GM18868 (cell line): Measurements from ENCODE around the gene PFDN1.
"Not testable (repeated sequence)": the region's sequence is repeated elsewhere in the genome, so short reads cannot be mapped to it uniquely, and the experiment has no call there.

Experiments used
- ATAC-seq: cut with Tn5 transposase; IDR thresholded peaks from one replicate; pipeline ENCODE4 v1.9.1; 2021; ENCODE audit warnings: mild to moderate bottlenecking, moderate library complexity; ENCODE audit not compliant: unreplicated experiment

PFDN1 gene, protein sequence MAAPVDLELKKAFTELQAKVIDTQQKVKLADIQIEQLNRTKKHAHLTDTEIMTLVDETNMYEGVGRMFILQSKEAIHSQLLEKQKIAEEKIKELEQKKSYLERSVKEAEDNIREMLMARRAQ

DNA sequence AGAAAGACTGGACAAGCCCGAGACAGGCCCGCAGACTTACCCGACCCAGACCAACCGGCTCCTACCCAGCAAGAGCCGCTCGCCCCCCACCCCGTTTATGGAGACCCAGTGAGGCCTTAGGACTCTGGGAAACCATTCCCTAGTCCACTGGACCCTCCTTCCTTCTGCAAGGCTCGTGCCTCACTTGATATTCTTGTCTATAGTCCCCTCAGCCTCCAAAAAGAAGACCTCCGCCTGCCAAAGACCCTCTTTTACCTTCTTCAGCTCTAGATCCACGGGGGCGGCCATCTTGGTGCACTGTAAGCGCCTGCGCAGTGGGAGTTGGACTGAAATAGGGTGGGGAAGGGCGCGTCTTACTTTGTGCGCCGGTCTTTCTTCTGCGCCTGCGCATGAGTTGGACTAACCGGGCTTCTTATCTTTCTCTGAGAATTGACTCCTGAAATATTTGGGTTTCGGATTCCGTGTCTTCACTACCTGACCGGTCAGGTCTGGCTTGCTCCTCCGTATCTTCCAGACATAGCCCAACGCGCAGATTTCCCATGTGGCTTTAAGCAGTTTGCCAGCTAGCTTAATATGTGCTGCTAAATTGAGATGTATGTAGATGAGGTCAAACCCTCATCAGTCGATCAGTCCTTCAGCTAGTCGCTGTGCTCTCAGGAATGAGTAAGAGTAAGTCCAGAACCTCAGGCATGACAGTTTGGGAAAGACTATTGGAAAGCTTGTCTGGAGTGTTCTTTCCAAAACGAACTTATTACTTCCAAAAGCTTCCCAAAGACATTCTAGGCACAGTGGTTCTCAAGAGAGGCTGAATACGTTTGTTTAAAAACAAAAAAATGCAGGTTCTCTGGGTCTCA lies at the start of gene PFDN1:
Gene PFDN1 (minus strand): TSS at position 316 of the 854 bp plus-strand sequence. CDS start 28 bp downstream, at position 288.
- peak; percentile 98 for ATAC-seq

DNA sequence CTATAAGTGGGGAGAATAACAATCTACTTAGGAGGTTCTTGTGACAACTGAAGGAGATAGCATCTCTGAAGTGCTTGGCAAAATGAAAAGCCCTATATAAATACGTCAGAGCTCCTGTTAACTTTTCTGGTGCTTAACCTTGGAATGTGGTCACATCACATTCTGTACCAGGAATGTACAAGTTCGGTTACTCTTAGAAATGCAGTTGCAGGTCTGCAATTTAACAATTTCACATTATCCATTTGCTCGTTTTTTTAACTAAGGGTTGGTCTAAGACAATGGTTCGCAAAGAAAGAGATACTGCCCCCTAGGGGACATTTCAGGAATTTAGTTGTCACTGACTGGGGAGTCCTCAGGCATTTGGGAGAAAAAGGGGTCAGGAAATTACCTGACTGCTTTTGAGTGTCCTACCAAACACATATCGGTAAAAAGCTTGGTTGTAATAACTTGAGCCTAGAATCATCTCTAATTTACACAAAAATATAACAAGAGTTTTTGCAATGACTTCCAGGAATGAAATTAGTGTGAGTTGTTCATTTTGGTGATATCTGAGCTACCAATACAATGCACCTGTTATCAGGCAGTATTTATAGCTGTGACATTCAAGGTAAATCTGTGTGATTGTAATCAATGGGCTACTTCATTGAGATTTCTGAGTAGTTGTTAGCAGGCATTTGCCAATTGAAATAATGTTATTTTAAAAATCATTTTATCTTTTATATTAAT lies 48.9 kb upstream of the PFDN1 start:
- ATAC-seq = peak; percentile 76

DNA sequence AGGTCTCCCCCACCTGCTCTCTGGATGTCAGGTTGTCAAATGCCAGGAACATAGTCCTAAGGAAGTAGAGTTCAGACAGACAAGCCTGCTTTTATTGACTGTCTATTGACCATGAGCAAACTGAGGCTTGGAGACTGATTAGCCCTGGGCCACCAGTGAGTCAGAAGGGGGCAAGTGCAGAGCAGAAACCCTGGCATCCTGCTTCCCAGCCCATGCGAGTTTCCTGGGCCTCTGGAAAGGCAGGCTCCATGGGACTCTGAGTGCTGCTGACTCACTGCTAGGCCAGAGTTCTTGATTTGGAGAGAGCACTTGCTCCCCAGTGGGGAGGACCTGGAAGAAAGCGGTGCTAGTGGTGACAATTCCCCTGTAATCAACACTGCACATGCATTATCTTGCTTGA lies 46.3 kb upstream of the PFDN1 start:
- ATAC-seq = no peak

DNA sequence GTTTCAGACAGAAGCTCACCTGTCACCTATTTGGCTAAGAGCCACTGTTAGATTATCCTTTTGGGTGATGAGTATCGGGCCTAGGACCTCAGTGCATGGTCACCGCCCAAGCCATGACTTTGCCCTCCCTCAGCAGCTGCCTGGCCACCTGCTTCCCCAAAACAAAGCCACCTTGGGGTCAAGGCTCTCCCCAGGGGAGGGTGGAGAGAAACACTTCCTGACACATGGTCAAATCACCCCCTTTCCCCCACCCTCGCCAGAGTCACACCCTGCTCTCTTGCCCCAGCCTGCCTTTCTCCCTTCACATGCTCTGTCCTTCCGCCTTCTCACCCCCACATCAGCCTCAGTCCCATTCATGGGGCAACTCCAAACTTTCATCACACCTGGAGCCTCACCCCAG lies 45.2 kb upstream of the PFDN1 start:
- no peak for ATAC-seq

DNA sequence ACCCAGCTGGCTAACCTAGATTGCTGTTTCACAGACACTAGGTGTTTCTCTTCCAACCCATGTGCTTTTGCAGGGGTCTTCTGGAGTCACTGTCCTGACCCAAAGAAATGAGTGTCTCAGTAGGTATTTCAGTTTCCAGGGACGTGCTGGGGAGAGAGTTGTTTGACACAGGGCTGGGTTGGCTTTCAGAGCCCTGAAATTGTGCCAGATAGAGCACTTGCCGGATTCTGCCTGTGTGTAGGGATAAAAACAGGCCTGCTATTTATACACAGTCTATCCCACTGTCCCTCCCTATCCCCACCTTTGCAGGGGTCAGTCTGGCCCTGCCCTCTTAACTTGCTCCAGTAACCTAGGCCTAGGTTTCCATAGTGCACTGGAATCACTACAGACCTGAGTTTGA lies 44.5 kb upstream of the PFDN1 start:
- ATAC-seq = no peak

DNA sequence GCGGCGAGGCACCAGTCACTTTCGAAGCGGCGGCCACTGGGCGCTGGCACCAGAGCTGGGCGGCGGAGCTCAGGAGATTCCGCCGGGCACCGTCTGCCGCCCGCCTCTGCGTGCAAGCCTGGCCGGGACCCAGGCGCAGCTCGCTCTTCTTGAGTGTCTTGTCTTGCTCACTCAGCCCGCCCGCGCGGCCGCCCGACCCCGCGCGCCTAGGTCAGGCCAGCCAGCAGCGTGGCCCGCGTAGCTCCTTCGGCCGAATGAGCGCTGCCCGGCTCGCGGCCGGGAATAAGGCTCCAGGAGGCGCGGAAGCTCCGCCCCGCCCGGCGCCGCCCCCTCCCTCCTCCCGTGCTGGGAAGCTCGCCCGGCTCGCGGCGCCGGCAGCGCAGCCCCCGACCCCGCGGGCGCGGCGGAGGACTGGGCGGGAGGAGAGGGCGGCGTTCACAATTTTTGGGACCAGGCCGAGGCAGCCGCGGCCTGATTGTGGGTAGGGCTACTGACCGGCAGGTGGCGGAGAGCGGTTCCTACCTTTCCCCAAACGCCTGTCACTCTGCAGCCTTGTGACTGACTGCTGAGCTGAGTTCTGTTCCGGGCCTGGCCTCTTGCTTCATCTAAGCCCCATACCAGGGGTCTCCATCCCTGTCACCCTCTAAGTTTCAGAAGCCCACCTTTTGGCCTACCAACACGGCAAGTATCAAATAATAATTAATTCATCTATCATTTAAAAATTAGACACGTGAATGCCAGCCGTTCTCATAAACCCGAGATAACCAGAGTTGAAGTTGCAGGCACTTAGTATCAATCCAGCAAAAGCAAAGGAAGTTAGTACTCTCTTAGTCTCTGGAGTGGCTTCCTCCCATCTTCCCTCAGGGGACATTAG lies 43.7 kb upstream of the PFDN1 start, which contains the start of gene HBEGF:
Gene HBEGF (minus strand): TSS at position 256 of the 874 bp plus-strand sequence. CDS start 275 bp downstream, outside the sequence.
- peak; percentile 80 for ATAC-seq

DNA sequence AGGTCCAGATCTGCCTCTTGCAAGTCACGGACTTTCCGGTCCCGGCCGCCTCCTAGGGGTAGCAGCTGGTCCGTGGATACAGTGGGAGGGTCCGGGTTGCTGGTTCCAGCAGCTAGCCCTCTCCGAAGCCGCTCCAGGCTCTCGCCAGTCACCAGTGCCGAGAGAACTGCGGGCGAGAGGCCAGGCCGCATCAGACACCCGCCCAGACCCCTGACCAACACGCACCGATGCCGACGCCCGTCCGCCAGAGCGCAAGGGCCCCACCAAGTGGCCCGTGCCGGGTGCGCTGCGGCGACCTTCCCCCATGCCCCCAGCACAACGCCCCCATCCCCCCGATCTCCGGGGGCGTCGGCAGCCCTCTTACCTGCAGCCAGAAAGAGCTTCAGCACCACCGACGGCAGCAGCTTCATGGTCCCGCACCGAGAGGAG lies 43.0 kb upstream of the PFDN1 start:
- ATAC-seq = peak; percentile 18

DNA sequence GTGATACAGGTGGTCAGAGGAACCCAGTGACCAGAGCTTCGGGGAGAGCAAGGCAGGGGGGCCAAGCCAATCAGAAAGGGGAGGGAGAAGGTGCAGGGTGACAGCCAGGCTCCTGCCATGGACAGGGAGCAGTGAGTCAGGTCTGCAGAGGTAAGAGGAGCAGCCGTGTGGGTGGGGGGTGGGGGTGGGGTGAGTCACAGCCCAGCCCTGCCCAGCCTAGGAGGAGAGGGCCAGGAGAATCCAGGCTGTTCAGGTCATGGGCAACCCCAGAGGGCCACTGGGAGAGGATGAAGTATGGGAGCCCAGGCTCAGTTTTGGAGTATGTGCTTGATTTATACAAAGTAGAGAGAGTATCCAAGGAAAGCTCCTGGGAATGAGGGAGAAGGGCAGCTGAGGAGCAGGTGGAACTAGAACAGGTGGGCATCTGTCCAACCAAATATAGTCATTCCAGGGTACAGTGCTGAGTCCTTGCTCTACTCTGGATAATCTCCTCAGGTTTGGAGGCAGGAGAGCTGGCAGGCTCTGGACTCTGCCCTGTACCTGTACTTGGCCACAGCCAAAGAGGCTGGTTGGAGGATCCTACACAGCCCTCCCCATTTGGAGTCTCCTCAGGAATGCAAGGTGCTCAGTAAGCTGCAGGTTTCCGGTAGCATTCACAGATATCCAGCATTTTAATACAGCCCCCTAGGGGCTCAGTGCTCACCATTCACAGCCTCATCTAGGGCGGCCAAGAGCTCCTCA lies 42.0 kb upstream of the PFDN1 start:
- ATAC-seq = no peak

DNA sequence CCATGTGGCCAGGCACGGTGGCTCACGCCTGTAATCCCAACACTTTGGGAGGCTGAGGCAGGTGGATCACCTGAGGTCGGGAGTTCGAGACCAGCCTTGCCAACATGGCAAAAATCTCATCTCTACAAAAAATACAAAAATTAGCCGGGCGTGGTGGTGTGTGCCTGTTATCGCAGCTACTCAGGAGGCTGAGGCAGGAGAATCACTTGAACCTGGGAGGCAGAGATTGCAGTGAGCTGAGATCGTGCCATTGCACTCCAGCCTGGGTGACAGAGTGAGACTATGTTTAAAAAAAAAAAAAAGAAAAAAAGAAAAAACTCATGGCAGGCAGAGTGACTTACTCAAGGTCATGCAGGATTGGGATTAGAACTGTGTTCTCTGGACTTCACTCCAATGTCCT lies 40.9 kb upstream of the PFDN1 start:
- not testable (repeated sequence) for ATAC-seq

DNA sequence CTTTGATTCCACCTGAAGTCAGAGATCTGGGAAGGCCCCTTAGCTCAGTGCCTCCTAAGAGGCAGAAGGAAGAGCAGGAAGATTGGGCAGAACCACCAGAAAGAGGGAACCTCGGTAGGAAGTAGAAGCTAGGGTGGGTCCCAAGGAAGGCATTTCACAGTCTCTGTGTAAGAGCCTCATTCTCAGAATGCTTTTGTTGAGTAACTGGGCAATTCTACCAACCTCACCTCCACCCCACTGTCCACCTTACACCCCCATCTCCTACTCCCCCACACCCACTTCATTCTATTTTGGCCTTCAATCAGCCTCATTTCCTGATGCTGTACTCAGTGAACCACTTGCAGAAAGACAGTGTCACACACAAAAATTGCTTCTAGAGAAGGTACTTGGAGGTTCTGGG lies 40.0 kb upstream of the PFDN1 start:
- ATAC-seq = no peak

DNA sequence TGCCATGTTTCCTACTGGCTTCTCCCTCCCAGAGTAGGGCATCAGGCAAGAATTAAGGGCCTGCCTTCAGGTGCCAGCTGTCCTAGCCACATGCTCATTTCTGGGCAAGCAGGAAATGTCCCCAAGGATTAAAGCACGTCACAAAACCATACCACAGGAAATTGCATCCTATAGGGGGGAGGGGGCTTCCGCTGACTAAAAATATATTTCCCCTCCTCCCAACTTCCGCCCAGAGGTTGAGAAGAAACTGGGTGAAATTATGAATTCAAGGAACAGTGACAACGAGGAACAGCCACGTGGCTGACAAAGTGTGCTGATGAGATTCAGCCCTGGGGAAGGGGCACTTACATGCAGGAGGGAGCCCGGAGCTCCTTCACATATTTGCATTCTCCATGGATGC lies 39.4 kb upstream of the PFDN1 start:
- no peak for ATAC-seq

DNA sequence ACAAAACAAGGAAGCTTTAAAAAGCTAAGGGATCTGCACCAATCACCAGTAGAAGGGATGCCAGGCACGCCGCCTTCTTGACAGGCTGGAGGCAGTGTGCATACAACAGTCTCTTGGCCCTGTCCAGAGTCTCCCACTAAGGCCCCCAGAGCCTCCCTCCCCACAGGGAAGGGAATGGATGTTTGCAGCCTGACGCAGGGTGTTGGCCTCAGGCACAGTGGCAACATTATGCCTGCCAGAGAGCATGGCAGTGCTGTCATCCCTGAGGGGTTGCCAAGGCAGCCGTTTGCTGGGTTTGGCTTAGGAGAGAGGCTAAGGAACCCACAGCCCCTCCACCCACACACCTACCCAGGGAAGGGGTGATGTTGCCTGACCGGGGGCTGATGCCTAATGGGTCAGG lies 38.7 kb upstream of the PFDN1 start:
- no peak for ATAC-seq

DNA sequence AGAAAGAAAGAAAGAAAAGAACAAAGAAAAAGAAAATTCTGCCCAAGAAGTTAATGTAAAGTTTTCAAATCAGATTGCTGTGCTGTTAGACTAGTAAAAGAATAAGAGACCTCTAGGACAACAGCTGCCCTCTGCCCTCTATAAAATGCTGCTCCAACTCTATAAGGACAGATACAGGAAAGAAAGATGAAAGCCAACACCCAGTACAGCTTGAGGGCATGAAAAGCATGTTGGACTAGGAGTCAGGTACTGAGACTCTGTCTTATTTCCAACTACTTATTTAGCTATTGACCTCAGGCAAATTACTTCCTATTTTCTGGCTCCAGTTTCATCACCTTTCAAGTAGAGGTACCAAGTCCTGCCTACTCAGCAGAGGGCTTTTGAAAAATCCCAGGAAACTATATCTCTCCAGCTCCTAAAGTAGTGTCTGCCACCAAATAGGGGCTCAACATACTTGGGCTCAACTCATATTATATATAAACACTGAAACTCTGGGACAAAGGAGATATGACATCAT lies 37.8 kb upstream of the PFDN1 start:
- no peak for ATAC-seq

DNA sequence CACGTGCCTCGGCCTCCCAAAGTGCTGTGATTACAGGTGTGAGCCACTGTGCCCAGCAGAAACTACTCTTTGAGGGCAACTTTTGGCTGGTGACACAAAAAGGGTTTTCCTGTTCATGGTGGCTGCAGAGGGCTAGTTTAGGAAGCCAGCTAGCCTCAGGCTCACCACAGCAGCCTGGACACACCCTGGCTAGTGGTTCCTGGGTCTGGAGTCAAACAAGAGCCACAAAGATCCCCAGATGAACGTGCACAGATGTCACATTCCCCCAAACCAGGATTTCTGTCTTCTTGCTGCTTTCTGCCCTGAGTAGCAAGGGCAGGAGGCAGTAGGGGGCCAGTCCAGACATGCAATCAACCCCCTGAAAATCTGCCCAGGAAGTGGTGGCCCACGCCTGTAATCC lies 36.7 kb upstream of the PFDN1 start:
- no peak for ATAC-seq

DNA sequence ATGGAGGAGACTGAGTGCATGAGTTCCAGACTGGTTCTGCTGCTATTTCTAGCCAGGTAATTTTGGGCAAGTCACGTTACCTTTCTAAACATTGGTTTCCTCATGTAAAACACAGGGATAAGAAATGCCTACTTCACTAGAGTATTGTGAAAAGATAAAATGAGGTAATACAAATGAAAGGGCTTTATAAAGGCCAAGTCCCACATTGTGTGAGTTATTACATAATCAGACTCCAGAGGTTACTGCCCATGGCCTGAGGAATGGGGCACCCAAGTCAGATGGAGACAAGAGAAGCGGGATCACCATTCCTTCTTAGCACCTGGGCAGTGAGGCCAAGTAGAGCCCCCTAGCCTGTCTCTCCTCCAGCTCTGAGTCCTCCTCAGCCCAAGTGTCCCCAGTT lies 36.0 kb upstream of the PFDN1 start:
- ATAC-seq = no peak

DNA sequence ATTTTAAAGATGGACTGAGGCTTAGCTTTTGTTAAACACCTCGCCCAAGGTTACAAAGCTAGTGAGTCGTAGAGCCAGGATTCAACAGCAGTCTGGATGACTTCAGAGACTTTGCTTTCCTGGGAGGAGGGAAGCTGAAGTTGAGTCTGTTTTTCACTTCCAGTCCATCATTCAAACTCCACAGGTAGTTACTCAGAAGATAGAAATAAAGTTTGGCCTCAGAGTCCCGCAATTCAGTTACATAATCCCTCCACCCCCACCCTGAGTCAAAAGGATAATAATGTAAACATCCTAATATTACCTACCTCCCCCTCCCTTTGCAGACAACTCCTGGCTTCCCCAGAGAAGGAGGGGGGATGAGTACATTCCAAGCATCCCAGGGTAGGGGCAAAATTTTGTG lies 35.4 kb upstream of the PFDN1 start:
- ATAC-seq = no peak

DNA sequence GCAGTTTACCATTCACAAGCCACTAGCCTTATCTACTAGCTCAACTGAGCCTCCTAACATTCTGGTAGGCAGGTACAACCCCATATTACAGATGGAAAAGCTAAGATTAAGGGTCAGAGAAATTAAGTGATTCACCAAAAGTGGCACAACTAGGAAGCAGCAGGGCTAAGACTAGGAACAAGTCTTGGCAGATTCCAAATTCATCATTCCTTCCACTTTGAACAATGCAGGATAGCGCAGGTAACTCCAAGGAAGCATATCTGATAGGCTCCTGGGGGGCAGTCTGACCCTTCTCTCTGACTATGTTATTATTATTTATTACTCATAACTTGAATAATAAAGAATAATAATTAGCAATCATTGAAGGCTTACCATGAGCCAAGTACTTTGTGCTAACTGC lies 35.0 kb upstream of the PFDN1 start:
- no peak for ATAC-seq

DNA sequence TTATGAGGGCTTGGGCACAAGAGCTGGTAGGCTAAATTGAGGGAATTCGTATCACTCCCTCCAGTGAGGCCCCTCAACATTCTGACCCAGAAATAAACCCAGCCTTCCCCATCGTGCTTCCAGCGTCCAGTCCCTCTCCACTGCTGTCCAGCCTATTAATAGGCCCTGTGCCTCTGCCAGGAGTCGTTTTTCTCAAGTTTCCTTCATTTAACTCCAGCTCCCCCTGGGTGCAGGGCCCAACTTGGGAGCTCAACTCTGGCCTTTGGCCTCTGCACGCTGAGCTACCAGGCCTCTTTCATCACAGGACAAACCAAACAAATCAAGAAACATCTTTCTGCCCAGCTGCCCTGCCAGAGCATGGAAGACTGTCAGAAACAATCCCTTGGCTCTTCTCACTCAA lies 33.5 kb upstream of the PFDN1 start:
- no peak for ATAC-seq

DNA sequence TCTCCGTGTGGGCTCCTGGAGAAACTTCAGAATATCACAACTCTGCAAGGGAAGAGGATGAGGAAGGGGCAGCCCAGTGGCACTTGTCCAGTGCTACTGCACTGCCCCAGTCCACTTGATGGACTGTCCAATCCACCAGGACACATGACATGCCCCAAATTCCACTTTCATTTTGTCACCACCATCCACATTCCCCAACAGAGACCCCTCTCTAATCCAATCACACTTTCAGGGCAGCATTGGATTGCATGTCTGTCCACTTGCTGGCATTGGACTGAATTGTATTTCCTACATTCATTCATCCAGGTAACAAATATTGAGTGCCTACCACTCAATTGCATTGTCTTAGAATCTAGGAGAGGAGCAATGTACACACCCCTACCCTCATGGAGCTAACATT lies 28.7 kb upstream of the PFDN1 start:
- no peak for ATAC-seq
